ENCODE measurements around the gene OR10A2.

DNA sequence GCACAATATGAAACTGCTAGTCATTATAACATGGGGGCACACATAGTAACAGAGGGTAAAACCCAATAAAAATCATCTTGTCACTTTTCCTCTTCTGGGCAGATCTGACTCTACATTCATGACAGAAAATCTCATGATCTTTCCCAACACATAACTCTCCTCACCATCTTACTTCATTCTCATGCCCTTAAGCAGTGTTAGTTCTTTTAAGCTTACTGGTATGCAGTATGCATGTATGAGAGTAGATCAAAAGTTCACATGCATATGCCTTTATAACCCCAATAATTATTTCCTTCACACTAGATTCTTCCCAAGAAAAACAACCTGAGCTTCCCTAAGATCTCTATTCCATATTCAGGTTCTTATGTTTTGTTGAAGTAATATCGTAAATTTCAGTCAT is 8.4 kb downstream of the OR10A2 start:
- TF ChIP-seq, protein P1, sequence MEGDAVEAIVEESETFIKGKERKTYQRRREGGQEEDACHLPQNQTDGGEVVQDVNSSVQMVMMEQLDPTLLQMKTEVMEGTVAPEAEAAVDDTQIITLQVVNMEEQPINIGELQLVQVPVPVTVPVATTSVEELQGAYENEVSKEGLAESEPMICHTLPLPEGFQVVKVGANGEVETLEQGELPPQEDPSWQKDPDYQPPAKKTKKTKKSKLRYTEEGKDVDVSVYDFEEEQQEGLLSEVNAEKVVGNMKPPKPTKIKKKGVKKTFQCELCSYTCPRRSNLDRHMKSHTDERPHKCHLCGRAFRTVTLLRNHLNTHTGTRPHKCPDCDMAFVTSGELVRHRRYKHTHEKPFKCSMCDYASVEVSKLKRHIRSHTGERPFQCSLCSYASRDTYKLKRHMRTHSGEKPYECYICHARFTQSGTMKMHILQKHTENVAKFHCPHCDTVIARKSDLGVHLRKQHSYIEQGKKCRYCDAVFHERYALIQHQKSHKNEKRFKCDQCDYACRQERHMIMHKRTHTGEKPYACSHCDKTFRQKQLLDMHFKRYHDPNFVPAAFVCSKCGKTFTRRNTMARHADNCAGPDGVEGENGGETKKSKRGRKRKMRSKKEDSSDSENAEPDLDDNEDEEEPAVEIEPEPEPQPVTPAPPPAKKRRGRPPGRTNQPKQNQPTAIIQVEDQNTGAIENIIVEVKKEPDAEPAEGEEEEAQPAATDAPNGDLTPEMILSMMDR (IDR thresholded peaks at IDR 0.05; ENCODE audit: low read depth, low read length), result no peak
- no peak for TF ChIP-seq EZH2phosphoT487 (IDR thresholded peaks at IDR 0.05; ENCODE audit: low read depth)

All from OCI-LY3 (cell line).